GM12801 (cell line): ENCODE data around the gene PBLD.

Experiments
- CTCF ChIP-seq: IDR thresholded peaks from one replicate; pipeline ENCODE4 v1.5.1; 2011; ENCODE audit warnings: control low read depth; ENCODE audit not compliant: insufficient read length; ENCODE audit errors: extremely low read depth

PBLD gene

DNA sequence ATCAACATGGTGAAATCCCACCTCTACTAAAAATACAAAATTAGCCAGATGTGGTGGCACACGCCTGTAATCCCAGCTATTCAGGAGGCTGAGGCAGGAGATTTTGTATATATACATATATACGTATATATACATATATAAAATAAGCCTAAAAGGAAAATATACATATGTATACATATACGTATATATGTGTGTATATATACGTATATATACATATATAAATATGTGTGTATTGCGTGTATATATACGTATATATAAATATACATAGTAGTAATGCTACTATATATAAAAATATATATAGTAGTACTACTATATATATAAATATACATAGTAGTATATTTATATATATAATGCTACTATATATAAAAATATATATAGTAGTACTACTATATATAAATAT lies 26.5 kb upstream of the PBLD start:
- TF ChIP-seq CTCF, result no peak

DNA sequence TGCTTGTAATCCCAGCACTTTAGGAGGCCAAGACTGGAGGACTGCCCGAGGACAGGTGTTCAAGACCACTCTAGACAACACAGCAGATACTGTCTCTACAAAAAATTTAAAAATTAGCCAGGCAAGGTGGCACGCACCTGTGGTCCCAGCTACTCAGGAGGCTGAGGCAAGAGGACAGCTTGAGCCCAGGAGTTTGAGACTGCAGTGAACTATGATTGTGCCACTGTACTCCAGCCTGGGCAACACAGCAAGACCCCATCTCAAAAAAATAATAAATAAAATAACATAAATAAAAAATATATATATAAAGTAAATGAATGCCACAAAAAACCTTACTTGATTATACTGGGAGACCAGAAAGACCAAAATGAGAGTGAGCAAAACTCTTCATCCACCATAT lies 20.8 kb upstream of the PBLD start:
- TF ChIP-seq CTCF, result no peak

DNA sequence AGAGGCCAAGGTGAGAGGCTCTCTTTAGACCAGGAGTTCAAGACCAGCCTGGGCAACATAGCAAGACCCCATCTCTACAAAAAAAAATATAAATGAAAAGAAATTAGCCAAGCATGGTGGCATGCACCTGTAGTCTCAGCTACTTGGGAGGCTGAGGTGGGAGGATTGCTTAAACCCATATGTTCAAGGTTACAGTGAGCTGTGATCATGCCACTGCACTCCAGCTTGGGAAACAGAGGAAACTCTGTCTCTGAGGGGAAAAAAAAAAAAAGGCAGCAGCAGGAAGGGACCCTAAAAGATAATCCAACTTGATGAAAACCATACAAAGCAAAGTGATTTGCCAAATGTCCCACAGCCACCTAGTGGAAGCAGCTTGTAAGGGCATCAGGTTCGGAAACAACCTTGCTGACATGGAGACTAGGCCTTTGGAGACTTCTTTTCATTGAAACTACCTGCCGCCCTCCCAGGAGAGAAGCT lies 15.6 kb upstream of the PBLD start:
- no peak for TF ChIP-seq CTCF

DNA sequence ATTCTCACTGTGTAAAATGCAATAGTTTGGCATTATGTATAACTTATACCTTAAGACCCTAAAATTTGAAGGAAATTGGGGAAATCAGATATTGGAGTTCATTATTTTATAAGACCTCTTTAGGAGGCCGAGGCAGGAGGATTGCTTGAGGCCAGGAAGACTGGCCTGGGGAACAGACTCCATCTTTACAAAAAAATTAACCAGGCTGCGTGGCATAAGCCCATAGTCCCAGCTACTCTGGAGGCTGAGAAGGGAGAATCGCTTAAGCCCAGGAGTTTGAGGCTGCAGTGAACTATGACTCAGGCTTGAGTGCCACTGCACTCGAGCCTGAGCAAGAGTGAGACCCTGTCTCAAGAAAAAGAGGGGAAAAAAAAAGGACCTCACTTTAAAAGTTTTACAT lies 14.0 kb upstream of the PBLD start:
- TF ChIP-seq CTCF, result no peak

GRCh38 chr10:68345621-68346020 lies 12.9 kb upstream of the PBLD start:
- TF ChIP-seq CTCF, result no peak

- no peak for TF ChIP-seq CTCF
Measured at GRCh38 chr10:68342909-68343516, 10.3 kb upstream of the PBLD start.

- no peak for TF ChIP-seq CTCF
Measured at GRCh38 chr10:68340358-68341080, 7.8 kb upstream of the PBLD start.
